ENCODE results near the gene RPL32. TPM values are rescaled to one million over a fixed set of nuclear protein-coding genes. Genes with fewer than 3 reads are reported as not detected.

Gene RPL32
- total and polyA plus RNA-seq, 9 of the 15 experiments (the other 6 are each of a cell fraction or from before 2014, with no cell fraction given) = 2,738 to 6,200 (median 4,286) TPM

- 78% methylated on average over 5 of the region's 9 CpGs for WGBS (ENCODE audit: insufficient coverage, low coverage, missing lambda C conversion rate)
Observed at GRCh38 chr3:12815719-12816118, 25.6 kb downstream of the RPL32 start.

More at GRCh38 chr3:12815719-12816118, 25.6 kb downstream of the RPL32 start:
- Histone ChIP-seq H3K4me2 (ENCODE audit: insufficient read depth, low read length) (no peak overlapping the region), H4K20me1 (replicated peaks; ENCODE audit: control insufficient read depth, insufficient read depth, low read length) (no peaks in the 10 kb centered on the region; the same call in 1 of the 2 replicates), H3K9ac (ENCODE audit: insufficient read depth in 1 of 2, low read depth in 2 of 2, low read length in 2 of 2) (0 out of 4 replicates have a peak overlapping the region, but pooled peaks of 1 of the 2 experiments have one; percentile 20), H3K9me3 (replicated peaks; ENCODE audit: control insufficient read depth, insufficient read depth, low read depth, low read length) (no peaks in the 10 kb centered on the region), H3K27me3 (ENCODE audit: control insufficient read depth in 2 of 2, insufficient read depth in 2 of 2, low read length in 2 of 2) (no peaks in the 10 kb centered on the region), H3K4me3 (no peak overlapping the region), H3K4me1 (replicated peaks in 1 of 2; ENCODE audit: control insufficient read depth in 2 of 2, insufficient read depth in 2 of 2, low read length in 2 of 2) (peaks cover 6 to 24% of the 10 kb centered on the region in 2 experiments; a peak in 4 of 5 replicates), H3K9me1 (ENCODE audit: control insufficient read depth, insufficient read depth, low read length) (no peaks in the 10 kb centered on the region), H3K27ac (ENCODE audit: extremely low read depth, low read depth, low read length) (no peak overlapping the region), H2AFZ (ENCODE audit: low read depth, low read length) (no peak overlapping the region), H3K36me3 (ENCODE audit: control insufficient read depth, insufficient read depth, low read length) (peaks cover 63% of the 10 kb centered on the region; the same call in 1 of the 3 replicates), H3K79me2 (ENCODE audit: control insufficient read depth, insufficient read depth, low read length) (no peaks in the 10 kb centered on the region)
- TF ChIP-seq POLR2H (tag; IDR thresholded peaks at IDR 0.05; ENCODE audit: low read depth) (no peak), CTCF (IDR thresholded peaks at IDR 0.05 in 2 of 3, conservative IDR thresholded peaks at IDR 0.05 in 1 of 3; ENCODE audit: insufficient read depth in 2 of 3, low read depth in 1 of 3, low read length in 3 of 3) (peak in 1 of 3 experiments; percentile 36; a peak in 1 of 6 replicates), ZBTB33 (CRISPR knock-in tag; IDR thresholded peaks at IDR 0.05) (peak; percentile 97)
- FAIRE-seq (no peak), ATAC-seq (no peak), DNase-seq (ENCODE audit: extremely low read depth in 1 of 4, low spot score in 3 of 4) (peak in 1 of 4 experiments; percentile 32)
- intact Hi-C loops (cut with micrococcal nuclease) = no loop called here
- POLR2A ChIA-PET = interaction anchor here (0.6 to 6.0 kb wide), 4 partner anchors 10 to 72 kb away, joined by 3 to 61 read pairs (median 3); no protein-coding TSS in a partner anchor
- in situ Hi-C loops (cut with MboI) = no loop called here
- CTCF ChIA-PET (ENCODE audit: low intra/inter-chr PET ratio) = no interaction called here
- BruUV-seq (replicated peaks) = no TSS peak
